ENCODE data around the gene RRAGB.

DNA sequence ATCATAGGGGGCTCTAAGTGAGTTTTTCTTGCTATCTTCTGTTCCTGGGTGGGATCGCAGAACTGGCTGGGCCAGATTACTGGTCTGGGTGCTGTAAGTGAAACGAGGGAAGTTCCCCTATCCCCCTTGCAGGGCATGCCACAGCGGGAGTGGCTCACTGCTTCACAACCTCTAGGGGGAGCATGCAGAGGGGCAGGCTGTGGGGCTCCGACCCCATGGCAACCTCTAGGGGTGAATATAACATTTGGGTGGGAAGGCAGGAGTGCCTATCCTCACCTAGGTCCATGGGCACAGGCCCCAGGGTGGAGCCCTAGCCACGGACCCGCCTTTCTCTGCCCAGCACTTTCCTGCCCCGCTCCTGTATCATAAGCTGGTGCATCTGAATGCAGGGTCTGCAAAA is 1.7 kb upstream of the RRAGB start:
- TF ChIP-seq CTCF (conservative IDR thresholded peaks at IDR 0.05): no peak
- TF ChIP-seq EZH2 (IDR thresholded peaks at IDR 0.05; ENCODE audit: low read depth): no peak
